ENCODE measurements around the gene ZBED5. TPM values are rescaled to one million over a fixed set of nuclear protein-coding genes. Genes with fewer than 3 reads are reported as not detected.
A peak's percentile ranks its signal among the peaks of the same experiment; 100 is the strongest.

Gene ZBED5
- total RNA-seq, 1 experiment from 2014 or later: 47.2 TPM

- peak; percentile 79 for DNase-seq (ENCODE audit: low read depth)
Observed at GRCh38 chr11:10878408-10879214, 20.8 kb upstream of the ZBED5 start.

- no peak for DNase-seq (ENCODE audit: low read depth)
Observed at GRCh38 chr11:10876158-10876557, 18.3 kb upstream of the ZBED5 start.

- DNase-seq (ENCODE audit: low read depth): no peak
Observed at GRCh38 chr11:10875430-10876021, 17.7 kb upstream of the ZBED5 start.

- DNase-seq (ENCODE audit: low read depth): no peak
Observed at GRCh38 chr11:10872097-10872496, 14.2 kb upstream of the ZBED5 start.

GRCh38 chr11:10868352-10868751 lies 10.5 kb upstream of the ZBED5 start:
- no peak for DNase-seq (ENCODE audit: low read depth)

- DNase-seq (ENCODE audit: low read depth): peak; percentile 30
Observed at GRCh38 chr11:10866893-10867331, 9.1 kb upstream of the ZBED5 start.

- no peak for DNase-seq (ENCODE audit: low read depth)
Observed at GRCh38 chr11:10865837-10866270, 8.0 kb upstream of the ZBED5 start.

- DNase-seq (ENCODE audit: low read depth): no peak
Observed at GRCh38 chr11:10864688-10865087, 6.8 kb upstream of the ZBED5 start.

- no peak for DNase-seq (ENCODE audit: low read depth)
Observed at GRCh38 chr11:10862446-10862845, 4.6 kb upstream of the ZBED5 start.

GRCh38 chr11:10861799-10862198 lies 3.9 kb upstream of the ZBED5 start:
- no peak for DNase-seq (ENCODE audit: low read depth)

- DNase-seq (ENCODE audit: low read depth): no peak
Observed at GRCh38 chr11:10861047-10861446, 3.2 kb upstream of the ZBED5 start.

GRCh38 chr11:10858439-10859325 lies 829 bp upstream of the ZBED5 start:
- no peak for DNase-seq (ENCODE audit: low read depth)

- DNase-seq (ENCODE audit: low read depth): no peak
Observed at GRCh38 chr11:10857459-10857708, 469 bp downstream of the ZBED5 start.

GRCh38 chr11:10856689-10857458 lies 979 bp downstream of the ZBED5 start:
- DNase-seq (ENCODE audit: low read depth): peak; percentile 53

- no peak for DNase-seq (ENCODE audit: low read depth)
Observed at GRCh38 chr11:10855295-10855694, 2.6 kb downstream of the ZBED5 start.

GRCh38 chr11:10847960-10848860 lies 9.6 kb downstream of the ZBED5 start:
- DNase-seq (ENCODE audit: low read depth): no peak

GRCh38 chr11:10846660-10847059 lies 11.2 kb downstream of the ZBED5 start:
- no peak for DNase-seq (ENCODE audit: low read depth)

- no peak for DNase-seq (ENCODE audit: low read depth)
Observed at GRCh38 chr11:10845589-10845988, 12.3 kb downstream of the ZBED5 start.

GRCh38 chr11:10844796-10845195 lies 13.1 kb downstream of the ZBED5 start:
- no peak for DNase-seq (ENCODE audit: low read depth)

GRCh38 chr11:10844356-10844755 lies 13.5 kb downstream of the ZBED5 start:
- DNase-seq (ENCODE audit: low read depth): no peak

- DNase-seq (ENCODE audit: low read depth): no peak
Observed at GRCh38 chr11:10838881-10839280, 19.0 kb downstream of the ZBED5 start.
